Esophagus squamous epithelium (tissue), 5 donors: ENCODE measurements around the gene ICA1. TPM values are rescaled to one million over a fixed set of nuclear protein-coding genes. Genes with fewer than 3 reads are reported as not detected.

ENCODE experiments used
- DNase-seq: peaks from one replicate; lab custom pipeline; 2025; lab: John Stamatoyannopoulos, UW
- H3K27ac ChIP-seq, 4 donors: fragments of 200-600 bp; sonication (generic); one replicate each; pipeline ENCODE4 v1.5.1; 2016 to 2019; ENCODE audit warnings: mild to moderate bottlenecking in 1 of 4
- H3K27me3 ChIP-seq, 4 donors: fragments of 200-600 bp; sonication (generic); 1 replicate in 3 of 4; 2 replicates in 1 of 4; pipeline versions ENCODE4 v1.5.1 to v1.6.0; 2017 to 2021; ENCODE audit warnings: antibody characterized with exemption in 1 of 4
- H3K36me3 ChIP-seq, 3 donors: fragments of 200-600 bp; sonication (generic); one replicate each; pipeline ENCODE4 v1.5.1; 2016 to 2019
- H3K4me1 ChIP-seq, 3 donors: fragments of 200-600 bp; sonication (generic); one replicate each; pipeline ENCODE4 v1.5.1; 2017 to 2019
- H3K4me3 ChIP-seq, 4 donors: fragments of 200-600 bp; sonication (generic); 1 replicate in 3 of 4; 2 replicates in 1 of 4; pipeline ENCODE4 v1.5.1; 2016 to 2019; ENCODE audit warnings: mild to moderate bottlenecking in 2 of 4, moderate library complexity in 1 of 4
- H3K9me3 ChIP-seq, 3 donors: fragments of 200-600 bp; sonication (generic); one replicate each; pipeline ENCODE4 v1.5.1; 2016 to 2019
- CTCF ChIP-seq, 6 experiments: fragments of 450-650 bp in 4 of 6; fragments of 200-600 bp in 2 of 6; sonication (generic) in 2 of 6; IDR thresholded peaks; one replicate each; pipeline ENCODE4 v1.5.1; 2016 to 2019; ENCODE audit warnings: antibody characterized with exemption in 6 of 6, mild to moderate bottlenecking in 4 of 6, moderate library complexity in 4 of 6
- POLR2A ChIP-seq, 4 donors: fragments of 450-650 bp; IDR thresholded peaks; one replicate each; pipeline ENCODE4 v1.6.1; 2017; ENCODE audit warnings: antibody characterized with exemption in 4 of 4, mild to moderate bottlenecking in 4 of 4, moderate library complexity in 3 of 4
- WGBS, 2 donors: methylation state at CpG; one replicate each; pipeline ENCODE4 v1.1.5; 2018; 5-methylcytosine and 5-hydroxymethylcytosine counted together
- intact Hi-C: fragments of 100-400 bp; cut with DNase I; formaldehyde crosslinking; loops from one replicate; pipeline ENCODE4 v1.15.0; 2022
- total RNA-seq, 4 donors: library from RNA; depleted of rRNA; stranded (reverse); fragments of >200 nt; gene quantifications; one replicate each; pipeline ENCODE4 v1.1.0, GENCODE V29; 2016
- donor health status: DM: yes; HTN: yes; CAD: no.

The ICA1 gene
- total RNA-seq, 4 donors from 2014 or later: 5.6 to 12.6 (median 9.6) TPM

GRCh38 chr7:8192897-8193296 lies 69.1 kb downstream of the ICA1 start:
- Histone ChIP-seq H3K36me3 (no peaks in the 10 kb centered on the region), H3K27ac (no peak overlapping the region), H3K4me1 (no peaks in the 10 kb centered on the region), H3K4me3 (no peak overlapping the region), H3K27me3 (no peaks in the 10 kb centered on the region), H3K9me3 (no peaks in the 10 kb centered on the region)
- DNase-seq: no peak
- TF ChIP-seq POLR2A (IDR thresholded peaks at IDR 0.05): no peak
- no peak for TF ChIP-seq CTCF (IDR thresholded peaks at IDR 0.05)
- intact Hi-C loops: no loop called here

GRCh38 chr7:8190119-8190895 lies 71.7 kb downstream of the ICA1 start:
- no peak for DNase-seq
- no peaks in the 10 kb centered on the region for H3K36me3 ChIP-seq
- H3K27me3 ChIP-seq: no peaks in the 10 kb centered on the region
- H3K4me1 ChIP-seq: no peaks in the 10 kb centered on the region
- no peak overlapping the region for H3K27ac ChIP-seq
- intact Hi-C loops: no loop called here
- H3K4me3 ChIP-seq: no peak overlapping the region
- no peaks in the 10 kb centered on the region for H3K9me3 ChIP-seq
- WGBS, 2 donors: 26 to 53% methylated on average over 3 to 4 of the region's 4 CpGs
- TF ChIP-seq POLR2A (IDR thresholded peaks at IDR 0.05) (no peak), CTCF (IDR thresholded peaks at IDR 0.05) (peak; percentile 17 to 61 (median 48))

- 77 to 96% methylated on average over 3 to 4 of the region's 7 CpGs for WGBS, 2 donors
- Histone ChIP-seq H3K4me1 (no peaks in the 10 kb centered on the region), H3K27me3 (no peaks in the 10 kb centered on the region), H3K4me3 (no peak overlapping the region), H3K27ac (no peak overlapping the region), H3K36me3 (no peaks in the 10 kb centered on the region), H3K9me3 (no peaks in the 10 kb centered on the region)
- TF ChIP-seq POLR2A (IDR thresholded peaks at IDR 0.05): no peak
- intact Hi-C loops: no loop called here
- no peak for DNase-seq
Observed at GRCh38 chr7:8189625-8190024, 72.3 kb downstream of the ICA1 start.

GRCh38 chr7:8185926-8186683 lies 75.9 kb downstream of the ICA1 start:
- intact Hi-C loops: no loop called here
- Histone ChIP-seq H3K4me1 (no peaks in the 10 kb centered on the region), H3K27me3 (no peaks in the 10 kb centered on the region), H3K9me3 (no peaks in the 10 kb centered on the region), H3K4me3 (no peak overlapping the region), H3K27ac (no peak overlapping the region), H3K36me3 (no peaks in the 10 kb centered on the region)
- TF ChIP-seq POLR2A (IDR thresholded peaks at IDR 0.05) (no peak), CTCF (IDR thresholded peaks at IDR 0.05) (no peak)
- DNase-seq: no peak
- 66 to 72% methylated on average over 4 of the region's 4 CpGs for WGBS, 2 donors

GRCh38 chr7:8184221-8184620 lies 77.7 kb downstream of the ICA1 start:
- TF ChIP-seq CTCF (IDR thresholded peaks at IDR 0.05): no peak
- intact Hi-C loops: no loop called here
- DNase-seq: no peak
- no peaks in the 10 kb centered on the region for H3K9me3 ChIP-seq
- WGBS, 2 donors: 90 to 93% methylated on average over 2 of the region's 2 CpGs
- H3K4me3 ChIP-seq: no peak overlapping the region
- no peaks in the 10 kb centered on the region for H3K27me3 ChIP-seq
- no peaks in the 10 kb centered on the region for H3K4me1 ChIP-seq
- no peaks in the 10 kb centered on the region for H3K36me3 ChIP-seq
- H3K27ac ChIP-seq: no peak overlapping the region
